ENCODE data around the gene EML1. TPM values are rescaled to one million over a fixed set of nuclear protein-coding genes. Genes with fewer than 3 reads are reported as not detected.

Gene EML1
- total and polyA plus RNA-seq, 3 experiments from 2014 or later = 1.3 to 1.7 TPM; not detected in 1

DNA sequence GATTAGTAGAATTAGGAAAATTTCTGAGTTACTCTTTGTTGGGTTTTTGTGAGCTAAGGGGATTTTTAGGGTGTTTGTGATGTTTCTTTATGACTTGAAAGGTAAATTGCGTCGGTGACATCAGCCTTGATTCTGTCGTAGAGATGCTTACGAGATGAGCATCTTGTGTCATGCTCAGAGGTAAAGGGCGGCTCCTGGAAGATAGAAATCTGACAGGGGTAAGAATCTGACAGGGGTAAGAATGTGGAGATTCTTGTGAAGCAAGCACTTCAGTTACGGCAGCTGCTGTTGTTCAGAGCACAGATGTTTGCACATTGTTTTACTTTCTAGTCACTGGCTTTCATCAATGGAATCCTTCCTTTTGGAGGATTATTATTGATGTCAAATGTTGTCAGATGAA, 22.5 kb downstream of the EML1 start:
- H3K4me3 Mint-ChIP-seq = no peak overlapping the region
- Histone ChIP-seq H3K4me1 (ENCODE audit: insufficient read depth, low read length) (no peaks in the 10 kb centered on the region), H3K4me3 (ENCODE audit: low read length) (no peak overlapping the region), H3K27ac (ENCODE audit: low read depth, low read length) (no peak overlapping the region), H3K27me3 (ENCODE audit: insufficient read depth, low read length, poor library complexity, severe bottlenecking) (no peaks in the 10 kb centered on the region), H3K9me3 (ENCODE audit: low read length) (no peaks in the 10 kb centered on the region), H3K36me3 (ENCODE audit: insufficient read depth, low read length) (no peaks in the 10 kb centered on the region)
- peaks cover 20 to 52% of the 10 kb centered on the region in 2 donors for H3K27me3 Mint-ChIP-seq
- CTCF ChIA-PET = no interaction called here
- DNase-seq = no peak
- no peak overlapping the region for H3K27ac Mint-ChIP-seq
- H3K4me1 Mint-ChIP-seq = peaks cover 6 to 12% (median 7%) of the 10 kb centered on the region in 3 donors
- POLR2A ChIA-PET = no interaction called here
- H3K36me3 Mint-ChIP-seq = peaks cover 0 to 1% (median 0%) of the 10 kb centered on the region in 3 donors
- no peaks in the 10 kb centered on the region for H3K9me3 Mint-ChIP-seq

DNA sequence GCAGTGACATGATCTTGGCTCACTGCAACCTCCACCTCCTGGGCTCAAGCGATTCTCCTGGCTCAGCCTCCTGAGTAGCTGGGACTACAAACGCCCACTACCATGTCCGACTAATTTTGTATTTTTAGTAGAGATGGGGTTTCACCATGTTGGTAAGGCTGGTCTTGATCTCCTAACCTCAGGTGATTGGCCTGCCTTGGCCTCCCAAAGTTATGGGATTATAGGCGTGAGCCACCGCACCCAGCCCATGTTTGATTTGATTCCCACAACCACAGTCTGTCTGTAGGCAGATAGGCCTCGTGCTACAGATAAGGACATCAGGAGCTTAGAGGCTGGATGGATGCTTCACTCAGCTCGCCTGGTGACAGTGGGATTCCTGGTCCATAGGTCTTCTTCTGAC, 23.0 kb downstream of the EML1 start:
- H3K4me1 Mint-ChIP-seq = peaks cover 6 to 12% (median 7%) of the 10 kb centered on the region in 3 donors
- Histone ChIP-seq H3K9me3 (ENCODE audit: low read length) (no peaks in the 10 kb centered on the region), H3K27me3 (ENCODE audit: insufficient read depth, low read length, poor library complexity, severe bottlenecking) (no peaks in the 10 kb centered on the region), H3K27ac (ENCODE audit: low read depth, low read length) (no peak overlapping the region), H3K4me1 (ENCODE audit: insufficient read depth, low read length) (no peaks in the 10 kb centered on the region), H3K4me3 (ENCODE audit: low read length) (no peak overlapping the region), H3K36me3 (ENCODE audit: insufficient read depth, low read length) (no peaks in the 10 kb centered on the region)
- no peak overlapping the region for H3K4me3 Mint-ChIP-seq
- no peak overlapping the region for H3K27ac Mint-ChIP-seq
- H3K9me3 Mint-ChIP-seq = no peaks in the 10 kb centered on the region
- ChIA-PET CTCF (no interaction called here), POLR2A (no interaction called here)
- H3K36me3 Mint-ChIP-seq = peaks cover 0 to 1% (median 0%) of the 10 kb centered on the region in 3 donors
- DNase-seq = no peak
- peaks cover 19 to 47% of the 10 kb centered on the region in 2 donors for H3K27me3 Mint-ChIP-seq

DNA sequence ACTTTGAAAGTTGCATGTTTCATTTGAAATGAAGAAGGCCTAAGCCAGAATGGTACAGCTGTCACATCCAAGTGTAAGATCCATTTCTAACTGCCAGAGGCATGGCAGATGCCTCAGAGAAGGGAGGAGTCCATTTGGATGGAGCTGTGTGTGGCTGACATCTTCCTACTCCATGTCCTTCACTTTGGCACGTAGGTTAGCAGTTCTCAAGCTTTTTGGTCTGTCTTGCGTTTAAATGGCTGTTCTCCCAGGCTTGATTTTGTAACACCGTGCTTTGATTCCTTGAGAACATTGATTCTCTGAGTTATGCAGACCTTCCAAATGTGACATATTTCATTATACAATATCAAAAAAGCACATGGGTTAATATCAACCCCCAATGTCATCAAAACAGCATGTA, 23.4 kb downstream of the EML1 start:
- no peaks in the 10 kb centered on the region for H3K9me3 ChIP-seq (ENCODE audit: low read length)
- CTCF ChIA-PET = no interaction called here

DNA sequence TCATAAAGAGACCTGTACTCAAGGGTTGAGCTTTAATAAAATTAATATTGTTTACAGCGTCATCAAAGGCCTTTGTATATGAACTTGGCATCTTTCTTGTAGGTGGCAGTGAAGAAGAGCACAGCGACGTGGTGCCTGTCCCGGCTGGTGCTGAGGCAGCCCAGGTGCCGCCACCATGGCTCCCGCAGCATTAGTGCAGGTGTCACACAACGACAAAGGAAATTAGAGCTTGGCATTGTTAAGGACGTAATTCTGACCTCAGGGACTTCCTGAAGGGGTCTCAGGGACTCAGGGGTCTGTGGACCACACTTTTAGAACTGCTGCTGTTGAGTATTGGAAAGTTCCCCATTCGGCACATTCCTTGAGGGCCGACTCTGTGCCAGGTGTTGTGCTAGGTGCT, 24.1 kb downstream of the EML1 start:
- peaks cover 14 to 45% of the 10 kb centered on the region in 2 donors for H3K27me3 Mint-ChIP-seq
- peaks cover 0 to 1% (median 0%) of the 10 kb centered on the region in 3 donors for H3K36me3 Mint-ChIP-seq
- H3K4me3 Mint-ChIP-seq = no peak overlapping the region
- Histone ChIP-seq H3K4me3 (ENCODE audit: low read length) (no peak overlapping the region), H3K9me3 (ENCODE audit: low read length) (no peaks in the 10 kb centered on the region), H3K4me1 (ENCODE audit: insufficient read depth, low read length) (peaks cover 8% of the 10 kb centered on the region), H3K27ac (ENCODE audit: low read depth, low read length) (no peak overlapping the region), H3K36me3 (ENCODE audit: insufficient read depth, low read length) (no peaks in the 10 kb centered on the region), H3K27me3 (ENCODE audit: insufficient read depth, low read length, poor library complexity, severe bottlenecking) (peaks cover under 1% of the 10 kb centered on the region)
- ChIA-PET CTCF (no interaction called here), POLR2A (no interaction called here)
- H3K9me3 Mint-ChIP-seq = no peaks in the 10 kb centered on the region
- peaks cover 15 to 22% (median 18%) of the 10 kb centered on the region in 3 donors for H3K4me1 Mint-ChIP-seq
- H3K27ac Mint-ChIP-seq = no peak overlapping the region
- no peak for DNase-seq

More for the DNA sequence above, 23.4 kb downstream of the EML1 start:
- H3K4me1 Mint-ChIP-seq = peaks cover 10 to 15% (median 11%) of the 10 kb centered on the region in 3 donors
- no peaks in the 10 kb centered on the region for H3K27me3 ChIP-seq (ENCODE audit: insufficient read depth, low read length, poor library complexity, severe bottlenecking)
- POLR2A ChIA-PET = no interaction called here
- H3K27ac Mint-ChIP-seq = no peak overlapping the region
- H3K36me3 ChIP-seq (ENCODE audit: insufficient read depth, low read length) = no peaks in the 10 kb centered on the region
- H3K27ac ChIP-seq (ENCODE audit: low read depth, low read length) = no peak overlapping the region
- peaks cover 1% of the 10 kb centered on the region for H3K4me1 ChIP-seq (ENCODE audit: insufficient read depth, low read length)
- H3K4me3 Mint-ChIP-seq = no peak overlapping the region
- H3K9me3 Mint-ChIP-seq = no peaks in the 10 kb centered on the region
- peaks cover 15 to 47% of the 10 kb centered on the region in 2 donors for H3K27me3 Mint-ChIP-seq
- H3K4me3 ChIP-seq (ENCODE audit: low read length) = no peak overlapping the region
- DNase-seq = no peak
- peaks cover 0 to 1% (median 0%) of the 10 kb centered on the region in 3 donors for H3K36me3 Mint-ChIP-seq

DNA sequence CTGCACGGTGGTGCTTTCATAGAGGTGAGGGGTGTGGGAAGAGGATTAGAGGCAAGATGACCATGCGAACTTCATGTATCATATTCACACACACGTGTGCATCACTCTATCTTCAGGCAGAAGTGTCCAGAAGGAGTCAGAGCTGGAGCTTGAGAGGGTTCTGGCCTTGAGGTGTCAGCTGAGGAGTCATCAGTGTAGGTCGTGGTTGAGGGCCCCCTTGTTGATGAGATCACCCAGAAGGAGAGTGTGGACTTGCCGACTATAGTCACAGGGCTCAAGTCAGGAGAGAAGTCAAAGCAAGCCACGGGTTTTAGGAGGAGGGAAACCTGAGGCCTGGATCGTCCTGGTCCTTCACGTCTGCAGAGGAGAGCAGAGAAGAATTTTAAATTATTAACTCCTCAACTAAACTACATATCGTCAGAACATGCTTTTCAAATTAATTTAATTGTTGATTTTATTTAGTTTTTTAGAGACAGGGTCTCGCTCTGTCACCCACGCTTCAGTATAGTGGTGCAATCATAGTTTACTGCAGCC, 25.4 kb downstream of the EML1 start:
- ChIA-PET CTCF (no interaction called here), POLR2A (no interaction called here)
- no peak overlapping the region for H3K4me3 Mint-ChIP-seq
- no peak for DNase-seq
- Histone ChIP-seq H3K36me3 (ENCODE audit: insufficient read depth, low read length) (no peaks in the 10 kb centered on the region), H3K4me3 (ENCODE audit: low read length) (no peak overlapping the region), H3K4me1 (ENCODE audit: insufficient read depth, low read length) (peaks cover 8% of the 10 kb centered on the region), H3K27ac (ENCODE audit: low read depth, low read length) (no peak overlapping the region), H3K9me3 (ENCODE audit: low read length) (no peaks in the 10 kb centered on the region), H3K27me3 (ENCODE audit: insufficient read depth, low read length, poor library complexity, severe bottlenecking) (peaks cover 9% of the 10 kb centered on the region)
- peaks cover 16 to 49% of the 10 kb centered on the region in 2 donors for H3K27me3 Mint-ChIP-seq
- no peaks in the 10 kb centered on the region for H3K9me3 Mint-ChIP-seq
- peak overlapping the region in 1 of 8 donors; percentile 3 for H3K27ac Mint-ChIP-seq
- H3K36me3 Mint-ChIP-seq = peaks cover 0 to 1% (median 0%) of the 10 kb centered on the region in 3 donors
- H3K4me1 Mint-ChIP-seq = peaks cover 20 to 30% (median 24%) of the 10 kb centered on the region in 3 donors

DNA sequence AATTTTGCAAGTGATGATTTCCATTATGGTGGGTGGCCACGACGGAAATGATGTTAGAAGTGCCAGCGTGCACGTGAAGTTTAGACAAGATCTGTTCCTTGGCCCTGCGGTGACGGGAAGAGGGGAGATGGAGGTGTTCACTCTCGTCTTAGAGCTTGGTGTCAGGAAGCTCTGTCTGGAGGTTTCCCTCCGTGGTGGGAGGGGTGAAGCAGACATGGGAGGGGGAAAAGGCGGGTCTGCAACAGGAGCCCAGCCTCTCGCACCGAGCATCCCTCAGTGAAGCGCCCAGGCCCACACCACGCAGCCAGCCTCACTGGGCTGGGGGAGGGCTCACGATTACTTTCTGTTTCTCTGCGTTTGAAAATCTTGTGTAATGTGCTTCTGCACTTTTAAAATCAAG, 26.3 kb downstream of the EML1 start:
- H3K4me1 ChIP-seq (ENCODE audit: insufficient read depth, low read length) = peaks cover 8% of the 10 kb centered on the region
- H3K27ac ChIP-seq (ENCODE audit: low read depth, low read length) = no peak overlapping the region
- no peak for DNase-seq
- H3K9me3 Mint-ChIP-seq = no peaks in the 10 kb centered on the region
- peaks cover 0 to 1% (median 0%) of the 10 kb centered on the region in 3 donors for H3K36me3 Mint-ChIP-seq
- H3K4me3 ChIP-seq (ENCODE audit: low read length) = no peak overlapping the region
- no peaks in the 10 kb centered on the region for H3K9me3 ChIP-seq (ENCODE audit: low read length)
- ChIA-PET CTCF (no interaction called here), POLR2A (no interaction called here)
- H3K4me1 Mint-ChIP-seq = peaks cover 20 to 30% (median 24%) of the 10 kb centered on the region in 3 donors
- H3K27ac Mint-ChIP-seq = no peak overlapping the region
- H3K4me3 Mint-ChIP-seq = peak overlapping the region in 5 of 7 donors; percentile 12 to 54 (median 20)
- H3K36me3 ChIP-seq (ENCODE audit: insufficient read depth, low read length) = no peaks in the 10 kb centered on the region
- peaks cover 18 to 50% of the 10 kb centered on the region in 2 donors for H3K27me3 Mint-ChIP-seq
- peaks cover 9% of the 10 kb centered on the region for H3K27me3 ChIP-seq (ENCODE audit: insufficient read depth, low read length, poor library complexity, severe bottlenecking)

DNA sequence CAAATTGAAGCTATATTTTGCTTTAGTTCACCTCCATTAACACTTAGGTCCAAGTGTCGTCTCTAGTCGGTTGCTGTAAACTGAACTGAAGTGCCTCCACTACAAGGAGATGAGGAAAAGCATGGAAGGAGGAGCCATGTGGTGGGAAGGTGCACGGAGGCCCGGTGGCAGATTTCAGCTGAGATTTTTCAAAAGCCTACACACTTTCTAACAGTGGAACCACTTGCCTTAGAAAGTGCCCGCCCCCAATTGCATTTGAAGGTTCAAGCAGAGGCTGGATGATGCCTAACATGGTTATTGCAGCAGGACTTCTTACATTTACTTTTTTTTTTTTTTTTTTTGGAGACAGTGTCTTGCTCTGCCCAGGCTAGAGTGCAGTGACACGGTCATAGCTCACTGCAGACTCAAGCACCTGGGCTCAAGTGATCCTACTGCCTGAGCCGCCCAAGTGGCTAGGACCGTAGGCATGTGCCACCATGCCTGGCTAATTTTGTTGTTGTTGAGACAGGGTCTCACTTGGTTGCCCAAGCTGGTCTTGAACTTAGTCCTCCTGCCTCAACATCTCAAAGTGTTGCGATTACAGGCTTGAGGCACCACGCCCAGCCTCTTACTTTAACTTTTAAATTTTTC, 27.6 kb downstream of the EML1 start:
- H3K4me1 ChIP-seq (ENCODE audit: insufficient read depth, low read length) = peaks cover 8% of the 10 kb centered on the region
- H3K27ac Mint-ChIP-seq = no peak overlapping the region
- no peak overlapping the region for H3K4me3 Mint-ChIP-seq
- no peak overlapping the region for H3K4me3 ChIP-seq (ENCODE audit: low read length)
- peaks cover 20 to 30% (median 24%) of the 10 kb centered on the region in 3 donors for H3K4me1 Mint-ChIP-seq
- no peaks in the 10 kb centered on the region for H3K9me3 ChIP-seq (ENCODE audit: low read length)
- no peak overlapping the region for H3K27ac ChIP-seq (ENCODE audit: low read depth, low read length)
- peaks cover 9% of the 10 kb centered on the region for H3K27me3 ChIP-seq (ENCODE audit: insufficient read depth, low read length, poor library complexity, severe bottlenecking)
- H3K36me3 ChIP-seq (ENCODE audit: insufficient read depth, low read length) = no peaks in the 10 kb centered on the region
- POLR2A ChIA-PET = no interaction called here
- H3K27me3 Mint-ChIP-seq = peaks cover 25 to 48% of the 10 kb centered on the region in 2 donors
- CTCF ChIA-PET = interaction anchor here (0.9 to 1.6 kb wide), 3 partner anchors 10 to 62 kb away, joined by 3 read pairs; no protein-coding TSS in a partner anchor
- DNase-seq = no peak
- H3K36me3 Mint-ChIP-seq = peaks cover 0 to 1% (median 0%) of the 10 kb centered on the region in 3 donors
- no peaks in the 10 kb centered on the region for H3K9me3 Mint-ChIP-seq
